Caco-2 (cell line): ENCODE data around the gene TPX2. TPM values are rescaled to one million over a fixed set of nuclear protein-coding genes. Genes with fewer than 3 reads are reported as not detected.

Experiments used
- BruUV-seq: library from RNA; stranded (reverse); fragments of 400-500 nt; replicated peaks from 2 replicates; lab custom pipeline; 2021; lab: Mats Ljungman, UMichigan
- CTCF ChIA-PET: fragments of 300-600 bp; sonication (Branson Sonifier 250); formaldehyde crosslinking; loops from one replicate; lab custom pipeline; 2022; ENCODE audit warnings: antibody characterized with exemption; lab: Charles Lee
- POLR2A ChIA-PET: fragments of 300-600 bp; sonication (Branson Sonifier 250); formaldehyde crosslinking; loops from one replicate; lab custom pipeline; 2022; ENCODE audit warnings: antibody characterized with exemption; lab: Charles Lee
- DNase-seq, 2 experiments: peaks; one replicate each; pipeline versions ENCODE4 v3.0.0 to v3.0.0-alpha.2; 2020 to 2022
- H3K27me3 ChIP-seq: replicated peaks from 2 replicates; pipeline ENCODE4 v1.6.0; 2011; ENCODE audit warnings: low read length; ENCODE audit not compliant: control insufficient read depth, insufficient read depth
- H3K36me3 ChIP-seq: 2 replicates; pipeline ENCODE4 v1.5.1; 2011; ENCODE audit warnings: low read length; ENCODE audit not compliant: control insufficient read depth, insufficient read depth
- H3K4me1 ChIP-seq: fragments of 250-450 bp; sonication (Bioruptor Pico); 2 replicates; pipeline ENCODE4 v1.5.1; 2020; ENCODE audit warnings: mild to moderate bottlenecking
- H3K4me3 ChIP-seq: 2 replicates; pipeline ENCODE4 v1.5.1; 2011; ENCODE audit warnings: low read depth, mild to moderate bottlenecking, control low read depth, low read length
- H3K9me3 ChIP-seq: fragments of 250-450 bp; sonication (Bioruptor Pico); 2 replicates; pipeline ENCODE4 v1.5.1; 2020; ENCODE audit warnings: mild to moderate bottlenecking, moderate library complexity
- H3K27ac Mint-ChIP-seq: one replicate; pipeline ENCODE4 v1.8.0; 2022; ENCODE audit warnings: mixed read lengths; ENCODE audit not compliant: unreplicated experiment
- H3K27me3 Mint-ChIP-seq: one replicate; pipeline ENCODE4 v1.8.0; 2022; ENCODE audit warnings: mixed read lengths; ENCODE audit not compliant: insufficient read depth, unreplicated experiment
- H3K36me3 Mint-ChIP-seq: one replicate; pipeline ENCODE4 v1.8.0; 2022; ENCODE audit warnings: mild to moderate bottlenecking, mixed read lengths; ENCODE audit not compliant: insufficient read depth, unreplicated experiment
- H3K4me1 Mint-ChIP-seq: one replicate; pipeline ENCODE4 v1.8.0; 2022; ENCODE audit warnings: low read depth, mixed read lengths; ENCODE audit not compliant: unreplicated experiment
- H3K4me3 Mint-ChIP-seq: one replicate; pipeline ENCODE4 v1.8.0; 2022; ENCODE audit warnings: mild to moderate bottlenecking, moderate library complexity, mixed read lengths; ENCODE audit not compliant: unreplicated experiment
- H3K9me3 Mint-ChIP-seq: one replicate; pipeline ENCODE4 v1.8.0; 2022; ENCODE audit warnings: mixed read lengths; ENCODE audit not compliant: unreplicated experiment
- intact Hi-C: fragments of 100-400 bp; cut with micrococcal nuclease; formaldehyde crosslinking; loops from one replicate; pipeline ENCODE4 v1.10.0; 2022; ENCODE audit not compliant: unreplicated experiment
- total RNA-seq: library from RNA; stranded (reverse); gene quantifications from 2 replicates; pipeline ENCODE4 v1.2.3, GENCODE V29; 2022
- TF ChIP-seq, protein P1 (sequence below), 2 experiments: fragments of 200-600 bp in 1 of 2; IDR thresholded peaks; 1 replicate in 1 of 2; 2 replicates in 1 of 2; pipeline versions ENCODE4 v1.5.1 to v1.8.0; 2011 to 2022; ENCODE audit warnings: antibody characterized with exemption in 1 of 2, control low read depth in 1 of 2, inconsistent platforms in 1 of 2, low read depth in 1 of 2, low read length in 1 of 2, mild to moderate bottlenecking in 1 of 2, moderate library complexity in 1 of 2; ENCODE audit not compliant: insufficient read depth in 1 of 2, severe bottlenecking in 1 of 2, unreplicated experiment in 1 of 2

The TPX2 gene
- total RNA-seq, 1 experiment from 2014 or later, result 237 TPM

- ChIA-PET POLR2A (interaction anchor here (0.6 to 1.2 kb wide), 4 partner anchors 22 to 541 kb away, joined by 3 to 11 read pairs (median 8); partner anchors contain the start of genes BCL2L1 and TPX2), CTCF (interaction anchor here (1.0 to 2.4 kb wide), 4 partner anchors 37 to 257 kb away, joined by 3 to 13 read pairs (median 6); no protein-coding TSS in a partner anchor)
- H3K4me3 ChIP-seq, result no peak overlapping the region
- peaks cover 2% of the 10 kb centered on the region; the same call in 1 of the 2 replicates for H3K36me3 ChIP-seq
- TF ChIP-seq, protein P1, sequence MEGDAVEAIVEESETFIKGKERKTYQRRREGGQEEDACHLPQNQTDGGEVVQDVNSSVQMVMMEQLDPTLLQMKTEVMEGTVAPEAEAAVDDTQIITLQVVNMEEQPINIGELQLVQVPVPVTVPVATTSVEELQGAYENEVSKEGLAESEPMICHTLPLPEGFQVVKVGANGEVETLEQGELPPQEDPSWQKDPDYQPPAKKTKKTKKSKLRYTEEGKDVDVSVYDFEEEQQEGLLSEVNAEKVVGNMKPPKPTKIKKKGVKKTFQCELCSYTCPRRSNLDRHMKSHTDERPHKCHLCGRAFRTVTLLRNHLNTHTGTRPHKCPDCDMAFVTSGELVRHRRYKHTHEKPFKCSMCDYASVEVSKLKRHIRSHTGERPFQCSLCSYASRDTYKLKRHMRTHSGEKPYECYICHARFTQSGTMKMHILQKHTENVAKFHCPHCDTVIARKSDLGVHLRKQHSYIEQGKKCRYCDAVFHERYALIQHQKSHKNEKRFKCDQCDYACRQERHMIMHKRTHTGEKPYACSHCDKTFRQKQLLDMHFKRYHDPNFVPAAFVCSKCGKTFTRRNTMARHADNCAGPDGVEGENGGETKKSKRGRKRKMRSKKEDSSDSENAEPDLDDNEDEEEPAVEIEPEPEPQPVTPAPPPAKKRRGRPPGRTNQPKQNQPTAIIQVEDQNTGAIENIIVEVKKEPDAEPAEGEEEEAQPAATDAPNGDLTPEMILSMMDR (IDR thresholded peaks at IDR 0.05; ENCODE audit: insufficient read depth in 1 of 2, low read depth in 1 of 2, low read length in 1 of 2, severe bottlenecking in 1 of 2, unreplicated experiment in 1 of 2), result no peak
- no peak for DNase-seq
- H3K9me3 ChIP-seq, result no peaks in the 10 kb centered on the region
- Mint-ChIP-seq H3K4me3 (no peak overlapping the region), H3K27me3 (no peaks in the 10 kb centered on the region), H3K27ac (peak overlapping the region; percentile 32), H3K9me3 (no peaks in the 10 kb centered on the region), H3K4me1 (peaks cover 32% of the 10 kb centered on the region), H3K36me3 (peaks cover 89% of the 10 kb centered on the region)
- no peaks in the 10 kb centered on the region for H3K27me3 ChIP-seq
- BruUV-seq, result TSS peak; percentile 10
- intact Hi-C loops, result loop anchor here (1.0 to 2.0 kb wide), 2 partner anchors 21 to 30 kb away; partner anchors contain the start of gene TPX2
- H3K4me1 ChIP-seq, result peaks cover 19% of the 10 kb centered on the region
Observed at GRCh38 chr20:31760519-31761240, 21.6 kb downstream of the TPX2 start.

DNA sequence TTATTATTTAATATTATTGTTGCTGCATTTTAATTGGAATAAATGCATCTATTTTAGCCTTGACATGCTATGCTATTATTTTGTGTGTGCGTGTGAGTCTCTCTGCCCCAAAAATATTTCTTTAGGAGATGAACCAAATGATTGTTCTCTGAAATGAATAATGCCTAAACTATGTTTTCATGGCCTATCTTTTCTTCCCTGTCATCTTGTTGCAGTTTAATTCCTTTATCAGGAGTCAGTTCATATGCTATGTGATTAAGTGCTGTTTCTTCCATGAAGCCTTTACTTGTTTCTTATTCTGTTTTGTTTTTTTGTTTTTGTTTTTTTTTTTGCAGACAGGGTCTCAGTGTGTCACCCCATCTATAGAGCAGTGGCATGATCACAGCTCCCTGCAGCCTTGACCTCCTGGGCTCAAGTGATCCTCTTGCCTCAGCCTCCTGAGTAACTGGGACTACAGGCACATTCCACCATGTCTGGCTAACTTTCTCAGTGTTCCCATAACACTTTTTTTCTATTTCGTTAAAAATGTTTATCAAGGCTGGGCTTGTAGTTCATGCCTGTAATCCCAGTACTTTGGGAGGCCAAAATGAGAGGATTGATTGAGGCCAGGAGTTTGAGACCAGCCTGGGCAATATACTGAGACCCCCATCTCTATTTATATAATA lies 25.7 kb downstream of the TPX2 start:
- Mint-ChIP-seq H3K9me3 (no peaks in the 10 kb centered on the region), H3K36me3 (peaks cover 94% of the 10 kb centered on the region), H3K27ac (peak overlapping the region; percentile 19), H3K27me3 (no peaks in the 10 kb centered on the region), H3K4me1 (peaks cover 11% of the 10 kb centered on the region), H3K4me3 (no peak overlapping the region)
- no peak for DNase-seq
- POLR2A ChIA-PET, result no interaction called here
- CTCF ChIA-PET, result no interaction called here
- TF ChIP-seq, protein P1 (IDR thresholded peaks at IDR 0.05; ENCODE audit: insufficient read depth in 1 of 2, low read depth in 1 of 2, low read length in 1 of 2, severe bottlenecking in 1 of 2, unreplicated experiment in 1 of 2), result no peak
- Histone ChIP-seq H3K4me1 (0 out of 2 replicates have a peak, but pooled peaks cover 8% of the 10 kb centered on the region), H3K36me3 (peaks cover 4% of the 10 kb centered on the region; the same call in 1 of the 2 replicates), H3K4me3 (no peak overlapping the region), H3K9me3 (no peaks in the 10 kb centered on the region), H3K27me3 (no peaks in the 10 kb centered on the region)
- BruUV-seq, result no TSS peak
- intact Hi-C loops, result no loop called here

DNA sequence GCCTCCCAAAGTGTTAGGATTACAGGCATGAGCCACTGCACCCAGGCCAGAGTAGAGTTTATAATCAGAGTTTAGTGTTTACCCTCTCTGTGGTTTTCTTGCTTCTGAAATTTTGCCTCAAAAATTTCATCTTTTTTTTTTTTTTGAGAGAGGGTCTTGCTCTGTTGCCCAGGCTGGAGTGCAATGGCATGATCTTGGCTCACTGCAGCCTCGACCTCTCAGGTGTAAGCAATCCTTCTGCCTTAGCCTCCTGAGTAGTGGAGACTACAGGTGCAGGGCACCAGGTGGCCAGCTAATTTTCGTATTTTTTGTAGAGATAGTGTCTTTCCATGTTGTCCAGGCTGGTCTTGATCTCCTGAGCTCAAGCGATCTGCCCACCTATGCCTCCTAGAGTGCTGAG lies 28.7 kb downstream of the TPX2 start:
- no TSS peak for BruUV-seq
- POLR2A ChIA-PET, result no interaction called here

More for the DNA sequence above, 28.7 kb downstream of the TPX2 start:
- Histone ChIP-seq H3K27me3 (no peaks in the 10 kb centered on the region), H3K4me1 (no peaks in the 10 kb centered on the region), H3K4me3 (no peak overlapping the region), H3K9me3 (no peaks in the 10 kb centered on the region), H3K36me3 (peaks cover 6% of the 10 kb centered on the region)
- Mint-ChIP-seq H3K4me3 (no peak overlapping the region), H3K4me1 (no peaks in the 10 kb centered on the region), H3K27ac (no peak overlapping the region), H3K9me3 (no peaks in the 10 kb centered on the region), H3K27me3 (no peaks in the 10 kb centered on the region), H3K36me3 (peaks cover 94% of the 10 kb centered on the region)
- intact Hi-C loops, result no loop called here
- TF ChIP-seq, protein P1 (IDR thresholded peaks at IDR 0.05; ENCODE audit: insufficient read depth in 1 of 2, low read depth in 1 of 2, low read length in 1 of 2, severe bottlenecking in 1 of 2, unreplicated experiment in 1 of 2), result no peak
- DNase-seq, result no peak
- CTCF ChIA-PET, result interaction anchor here (0.6 kb wide), 1 partner anchor 45 kb away, joined by 3 read pairs; the partner anchor contains the start of gene BCL2L1
